ENCODE results near the gene HSPA4L. TPM values are rescaled to one million over a fixed set of nuclear protein-coding genes. Genes with fewer than 3 reads are reported as not detected.

HSPA4L gene
- total RNA-seq, 2 experiments from 2014 or later = 0.15 to 1.3 TPM

DNA sequence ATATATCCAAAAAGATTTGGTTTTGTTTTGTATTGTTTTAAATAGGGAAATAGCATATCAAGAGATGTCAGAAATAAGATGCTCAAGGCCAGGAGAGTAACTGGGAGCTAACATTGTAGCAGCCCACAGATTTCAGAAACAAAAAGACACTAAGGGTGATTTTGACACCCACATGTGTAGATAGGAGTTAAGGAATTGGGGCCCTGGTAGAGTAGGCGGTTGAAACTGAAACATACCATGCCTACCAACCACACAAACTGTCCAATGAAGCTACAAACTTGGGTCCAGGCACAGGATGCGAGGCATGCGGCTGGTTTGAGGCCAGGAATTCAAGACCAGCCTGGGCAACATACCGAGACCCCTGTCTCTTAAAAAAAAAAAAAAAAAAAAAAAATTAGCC is 6.3 kb upstream of the HSPA4L start:
- H3K27me3 Mint-ChIP-seq = peaks cover 70% of the 10 kb centered on the region
- no peak overlapping the region for H3K27ac Mint-ChIP-seq
- no peaks in the 10 kb centered on the region for H3K36me3 Mint-ChIP-seq
- DNase-seq (no peak), ATAC-seq (no peak)
- H3K4me1 Mint-ChIP-seq = no peaks in the 10 kb centered on the region
- CTCF ChIA-PET = no interaction called here
- no peak overlapping the region for H3K4me3 Mint-ChIP-seq
- no peaks in the 10 kb centered on the region for H3K9me3 Mint-ChIP-seq (ENCODE audit: low read depth)

DNA sequence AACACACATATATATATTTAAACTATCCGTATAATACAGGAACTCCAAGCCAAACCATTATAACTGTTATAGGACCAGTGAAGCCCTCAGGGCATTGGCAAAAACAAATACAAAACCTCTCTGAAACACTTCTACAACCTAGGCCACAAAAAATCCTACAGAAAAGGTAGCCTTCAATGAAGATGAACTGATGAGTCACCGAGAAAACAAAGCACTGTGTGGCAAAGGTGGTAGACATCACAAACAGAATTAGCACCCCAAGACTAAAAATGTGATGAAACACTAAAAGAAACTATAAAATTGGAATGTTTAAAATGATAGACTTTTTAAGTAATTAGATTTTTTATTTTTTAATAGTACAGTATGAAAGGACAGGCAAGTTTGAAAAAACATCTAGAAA is 5.5 kb upstream of the HSPA4L start:
- no peaks in the 10 kb centered on the region for H3K9me3 Mint-ChIP-seq (ENCODE audit: low read depth)
- peaks cover 72% of the 10 kb centered on the region for H3K27me3 Mint-ChIP-seq
- peaks cover 6% of the 10 kb centered on the region for H3K4me1 Mint-ChIP-seq
- H3K36me3 Mint-ChIP-seq = peaks cover 2% of the 10 kb centered on the region
- ATAC-seq = no peak
- DNase-seq = no peak
- H3K4me3 Mint-ChIP-seq = no peak overlapping the region
- CTCF ChIA-PET = no interaction called here
- no peak overlapping the region for H3K27ac Mint-ChIP-seq

DNA sequence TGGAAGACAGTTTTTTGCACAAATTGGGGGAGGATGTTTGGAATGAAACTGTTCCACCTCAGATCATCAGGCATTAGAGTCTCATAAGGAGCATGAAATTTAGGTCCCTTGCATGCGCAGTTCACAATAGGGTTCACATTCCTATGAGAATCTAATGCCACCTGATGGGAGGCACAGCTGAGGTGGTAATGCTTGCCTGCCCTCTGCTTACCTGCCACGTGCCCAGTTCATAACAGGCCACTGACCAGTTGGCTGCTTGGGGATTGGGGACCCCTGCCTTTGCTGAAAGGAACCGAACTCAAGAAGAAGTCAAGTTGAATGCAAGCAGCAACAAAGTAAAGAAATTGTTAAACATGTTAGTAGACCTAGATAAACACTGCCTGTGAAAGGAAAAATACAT is 4.6 kb upstream of the HSPA4L start:
- H3K27me3 Mint-ChIP-seq = peaks cover 68% of the 10 kb centered on the region
- ATAC-seq (no peak), DNase-seq (no peak)
- peaks cover 2% of the 10 kb centered on the region for H3K36me3 Mint-ChIP-seq
- CTCF ChIA-PET = no interaction called here
- H3K27ac Mint-ChIP-seq = no peak overlapping the region
- no peak overlapping the region for H3K4me3 Mint-ChIP-seq
- H3K9me3 Mint-ChIP-seq (ENCODE audit: low read depth) = no peaks in the 10 kb centered on the region
- H3K4me1 Mint-ChIP-seq = peaks cover 10% of the 10 kb centered on the region

DNA sequence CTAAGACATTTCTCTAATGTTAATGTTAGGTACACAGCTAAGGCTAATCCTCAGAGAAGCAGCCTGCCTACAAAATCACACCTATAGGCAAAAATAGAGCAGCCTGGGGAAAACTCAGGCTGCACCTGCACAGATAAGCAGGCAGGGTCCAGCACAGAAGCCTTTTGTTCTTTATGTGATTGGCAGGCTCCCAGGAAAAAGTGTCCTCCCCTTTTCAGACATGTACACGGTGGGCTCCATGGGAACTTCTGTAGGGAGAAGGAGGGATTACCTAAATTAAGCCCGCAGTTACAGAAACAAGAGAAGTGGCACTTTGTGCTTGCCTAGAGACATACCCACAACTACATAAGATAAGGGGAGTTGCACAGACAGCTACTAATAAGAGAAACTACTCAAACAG is 4.0 kb upstream of the HSPA4L start:
- Mint-ChIP-seq H3K4me1 (peaks cover 15% of the 10 kb centered on the region), H3K36me3 (peaks cover 2% of the 10 kb centered on the region), H3K27ac (no peak overlapping the region), H3K27me3 (peaks cover 70% of the 10 kb centered on the region), H3K4me3 (no peak overlapping the region), H3K9me3 (ENCODE audit: low read depth) (no peaks in the 10 kb centered on the region)
- DNase-seq = no peak
- no peak for ATAC-seq
- CTCF ChIA-PET = interaction anchor here (0.6 kb wide), 1 partner anchor 72 kb away, joined by 4 read pairs; no protein-coding TSS in a partner anchor

DNA sequence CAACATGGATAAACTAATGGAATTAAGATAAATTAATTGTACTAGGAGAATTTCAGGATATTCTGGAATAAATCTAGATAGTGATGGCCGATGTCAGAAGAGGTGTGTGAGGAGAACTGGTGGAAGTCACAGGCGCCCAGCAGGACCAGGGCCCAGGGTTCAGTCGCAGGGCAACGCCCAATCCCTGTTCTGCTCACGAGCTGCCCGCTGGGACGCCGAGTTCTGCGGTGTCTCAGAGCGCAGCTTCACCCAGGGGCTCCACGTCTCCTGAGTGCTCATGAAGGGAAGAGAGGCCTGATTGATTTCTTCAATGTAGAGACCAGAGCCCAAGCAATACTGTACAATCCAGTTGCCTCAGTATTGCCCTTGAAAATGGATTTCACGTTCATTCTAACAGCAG is 1.5 kb upstream of the HSPA4L start:
- DNase-seq = no peak
- peaks cover 80% of the 10 kb centered on the region for H3K27me3 Mint-ChIP-seq

DNA sequence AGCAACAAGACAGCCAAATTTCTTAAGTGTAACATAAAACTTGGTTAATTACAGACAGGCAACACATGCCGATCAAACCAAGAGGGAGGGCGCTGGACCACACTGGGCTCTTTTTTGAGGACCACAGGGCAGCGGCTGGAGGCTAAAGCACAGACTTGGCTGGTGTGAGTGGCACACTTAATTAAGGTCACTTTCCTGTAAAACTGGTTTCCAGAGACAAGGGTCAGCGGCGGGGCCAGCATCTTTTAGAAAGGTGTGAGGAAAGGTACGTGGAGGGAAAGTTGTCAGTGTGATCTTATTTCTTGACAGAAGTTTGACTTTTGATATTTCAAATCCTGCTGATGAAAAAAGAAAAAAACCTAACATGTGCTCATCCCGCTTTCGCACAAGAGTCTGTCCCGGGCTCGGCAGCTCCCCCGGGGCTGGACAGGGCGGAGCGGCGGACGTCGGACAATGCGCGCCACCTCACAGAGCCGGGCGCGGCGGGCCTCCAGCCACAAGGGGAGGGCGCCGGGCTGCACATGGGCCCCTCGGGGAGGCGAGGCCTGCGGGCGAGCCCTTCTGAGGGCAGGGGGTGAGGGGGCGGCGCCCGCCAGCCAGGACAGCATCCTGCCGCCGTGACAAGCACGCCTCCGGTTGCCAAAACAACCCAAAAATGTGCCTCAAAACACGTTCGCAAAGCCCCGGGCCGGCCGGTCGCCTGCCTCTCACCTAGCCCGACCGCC is 660 bp upstream of the HSPA4L start:
- Mint-ChIP-seq H3K4me1 (peaks cover 18% of the 10 kb centered on the region), H3K36me3 (peaks cover 2% of the 10 kb centered on the region), H3K27ac (peak overlapping the region; percentile 19)

More for the DNA sequence above, 1.5 kb upstream of the HSPA4L start:
- peaks cover 18% of the 10 kb centered on the region for H3K4me1 Mint-ChIP-seq
- ATAC-seq = no peak
- CTCF ChIA-PET = no interaction called here
- peaks cover 2% of the 10 kb centered on the region for H3K36me3 Mint-ChIP-seq
- no peak overlapping the region for H3K4me3 Mint-ChIP-seq
- H3K9me3 Mint-ChIP-seq (ENCODE audit: low read depth) = no peaks in the 10 kb centered on the region
- H3K27ac Mint-ChIP-seq = no peak overlapping the region

DNA sequence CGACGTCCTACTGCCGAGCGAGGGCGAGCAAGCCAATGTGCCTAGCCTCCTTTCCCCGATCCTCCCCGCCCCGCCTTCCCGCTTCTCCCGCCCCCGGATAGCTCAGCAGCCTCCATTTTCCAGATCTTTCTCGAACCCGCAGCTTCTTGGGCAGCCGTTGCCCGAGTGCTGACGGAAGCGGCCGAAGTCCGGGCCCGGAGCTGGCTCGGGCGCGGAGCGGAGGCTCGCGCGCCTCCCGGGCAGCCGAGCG is 172 bp upstream of the HSPA4L start:
- H3K27me3 Mint-ChIP-seq = peaks cover 79% of the 10 kb centered on the region
- H3K4me3 Mint-ChIP-seq = peak overlapping the region; percentile 76
- peak; percentile 67 for DNase-seq
- peaks cover 18% of the 10 kb centered on the region for H3K4me1 Mint-ChIP-seq
- peaks cover 2% of the 10 kb centered on the region for H3K36me3 Mint-ChIP-seq
- peak overlapping the region; percentile 19 for H3K27ac Mint-ChIP-seq
- peak; percentile 82 for ATAC-seq
- no peaks in the 10 kb centered on the region for H3K9me3 Mint-ChIP-seq (ENCODE audit: low read depth)
- CTCF ChIA-PET = no interaction called here

More for the DNA sequence above, 660 bp upstream of the HSPA4L start:
- no peak for DNase-seq
- H3K4me3 Mint-ChIP-seq = peak overlapping the region; percentile 76
- H3K9me3 Mint-ChIP-seq (ENCODE audit: low read depth) = no peaks in the 10 kb centered on the region
- peak; percentile 56 for ATAC-seq
- CTCF ChIA-PET = no interaction called here
- H3K27me3 Mint-ChIP-seq = peaks cover 82% of the 10 kb centered on the region

DNA sequence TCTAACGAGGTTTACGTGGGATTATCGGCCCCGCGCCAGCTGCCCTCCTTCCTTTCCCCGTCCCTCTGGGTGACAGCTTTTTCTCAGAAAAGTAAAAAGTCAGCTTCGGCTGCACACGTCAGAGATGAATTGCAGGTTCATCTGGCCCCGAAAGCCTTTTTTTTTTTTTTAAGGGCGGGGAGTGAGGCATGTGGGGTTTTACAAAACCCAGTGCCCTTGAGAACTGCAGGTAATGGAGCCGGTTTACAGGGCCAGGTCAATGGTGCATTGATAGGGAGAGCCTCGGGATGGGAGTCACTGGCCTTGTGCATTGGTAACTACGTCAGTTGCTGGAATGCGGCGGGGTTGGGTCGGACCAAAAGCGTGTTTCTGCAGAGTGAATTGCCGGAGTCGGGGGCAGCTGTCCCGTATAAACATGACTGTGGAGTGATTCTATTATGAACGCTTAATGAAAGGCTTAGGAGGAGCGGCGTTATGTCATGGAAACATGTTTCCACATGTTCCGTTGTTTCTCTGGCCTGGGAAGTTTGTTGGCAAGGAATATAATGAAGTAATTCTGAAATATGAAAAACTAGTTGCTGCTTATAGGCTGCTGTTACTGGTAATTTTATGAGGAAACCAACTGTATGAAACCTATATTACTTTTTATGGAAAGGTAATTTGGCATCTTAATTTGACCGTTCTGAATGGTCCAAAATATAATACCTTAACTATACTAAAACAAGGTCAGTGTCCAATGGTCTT is 1.1 kb downstream of the HSPA4L start:
- Mint-ChIP-seq H3K4me1 (peaks cover 18% of the 10 kb centered on the region), H3K36me3 (peaks cover 2% of the 10 kb centered on the region), H3K27ac (no peak overlapping the region), H3K27me3 (peaks cover 69% of the 10 kb centered on the region), H3K4me3 (peak overlapping the region; percentile 76), H3K9me3 (ENCODE audit: low read depth) (no peaks in the 10 kb centered on the region)
- CTCF ChIA-PET = interaction anchor here (0.9 kb wide), 1 partner anchor 97 kb away, joined by 3 read pairs; the partner anchor contains the start of gene PLK4
- ATAC-seq = peak; percentile 21
- DNase-seq = no peak

DNA sequence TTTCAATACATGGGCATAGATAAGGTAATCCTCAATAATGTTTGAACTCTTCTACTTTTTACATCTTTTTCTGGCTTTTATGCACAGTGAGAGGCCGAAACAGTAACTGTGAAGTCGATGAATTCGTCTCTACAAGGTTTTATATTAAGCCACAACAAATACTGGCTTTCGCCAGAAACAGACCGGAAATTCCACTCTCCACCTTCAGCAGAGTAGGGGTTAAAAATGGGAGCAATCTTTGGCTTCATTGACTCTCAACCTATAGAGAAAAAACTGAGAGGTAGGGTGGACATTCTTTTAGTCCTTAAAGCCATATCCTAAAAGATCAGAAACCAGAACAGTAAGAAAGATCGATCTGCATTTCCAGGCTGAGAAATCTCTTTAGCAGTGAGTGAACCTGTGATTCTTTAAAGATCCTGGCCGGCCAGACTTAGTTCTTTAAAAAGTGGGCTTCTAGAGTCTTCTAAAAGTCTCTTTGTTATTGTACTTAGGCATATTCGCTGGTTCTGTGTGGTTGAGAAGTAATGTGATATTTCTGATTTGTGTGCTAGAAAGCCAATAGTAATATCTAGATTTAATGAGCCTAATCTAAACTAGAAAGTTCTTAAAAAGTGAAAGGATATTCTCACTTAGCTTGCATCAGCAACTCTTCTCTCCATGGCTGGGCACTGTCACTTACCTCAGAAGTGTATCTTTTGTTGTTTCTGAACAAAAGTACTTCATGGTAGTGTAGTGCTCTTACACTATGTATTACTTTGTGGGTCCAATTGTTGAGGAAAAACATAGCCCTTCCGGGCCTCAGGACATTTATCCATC is 2.0 kb downstream of the HSPA4L start:
- H3K4me3 Mint-ChIP-seq = no peak overlapping the region
- H3K27me3 Mint-ChIP-seq = peaks cover 70% of the 10 kb centered on the region
- peaks cover 18% of the 10 kb centered on the region for H3K4me1 Mint-ChIP-seq
- H3K36me3 Mint-ChIP-seq = peaks cover 2% of the 10 kb centered on the region
- ATAC-seq (no peak), DNase-seq (no peak)
- H3K9me3 Mint-ChIP-seq (ENCODE audit: low read depth) = no peaks in the 10 kb centered on the region
- CTCF ChIA-PET = no interaction called here
- no peak overlapping the region for H3K27ac Mint-ChIP-seq

DNA sequence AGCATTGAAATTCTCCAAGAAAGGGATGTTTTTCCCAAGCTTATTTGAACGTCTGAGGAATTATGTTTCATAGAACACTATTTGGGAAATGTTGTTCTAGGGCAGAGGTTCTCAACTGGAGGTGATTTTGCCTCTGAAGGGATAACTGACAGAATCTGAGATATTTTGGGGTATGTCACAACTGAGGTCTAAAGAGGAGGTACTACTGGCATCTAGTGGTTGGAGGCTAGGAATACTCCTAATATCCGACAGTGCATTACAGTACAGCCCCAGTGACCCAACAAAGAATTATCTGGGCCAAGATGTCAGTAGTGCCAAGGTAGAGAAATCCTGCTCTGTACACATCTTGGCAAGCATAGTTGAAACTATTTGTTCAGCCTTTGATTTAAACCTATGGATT is 6.4 kb downstream of the HSPA4L start:
- Mint-ChIP-seq H3K4me3 (no peak overlapping the region), H3K4me1 (no peaks in the 10 kb centered on the region), H3K27ac (no peak overlapping the region), H3K27me3 (peaks cover 56% of the 10 kb centered on the region), H3K36me3 (no peaks in the 10 kb centered on the region), H3K9me3 (ENCODE audit: low read depth) (no peaks in the 10 kb centered on the region)
- CTCF ChIA-PET = interaction anchor here (1.3 kb wide), 1 partner anchor 32 kb away, joined by 4 read pairs; no protein-coding TSS in a partner anchor
- DNase-seq (no peak), ATAC-seq (no peak)

DNA sequence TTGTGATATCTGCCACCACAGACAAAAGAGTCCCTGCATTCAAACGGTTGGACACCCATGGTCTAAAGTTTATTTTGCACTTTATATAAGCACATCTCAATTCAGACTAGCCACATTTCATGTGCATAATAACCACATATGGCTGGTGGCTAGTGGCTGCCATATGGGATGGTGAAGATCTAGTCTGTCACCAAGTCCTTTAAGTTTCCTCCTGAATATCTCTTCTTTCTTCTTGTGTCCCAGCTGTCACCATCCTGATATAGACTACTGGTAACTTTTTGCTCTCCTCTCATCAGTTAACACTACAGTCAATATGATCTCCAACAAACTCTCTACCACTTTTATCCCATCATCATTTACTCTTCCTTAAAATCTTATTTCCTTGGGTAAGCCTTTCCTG is 9.3 kb downstream of the HSPA4L start:
- Mint-ChIP-seq H3K4me3 (no peak overlapping the region), H3K9me3 (ENCODE audit: low read depth) (no peaks in the 10 kb centered on the region), H3K36me3 (no peaks in the 10 kb centered on the region), H3K4me1 (no peaks in the 10 kb centered on the region), H3K27ac (no peak overlapping the region), H3K27me3 (peaks cover 55% of the 10 kb centered on the region)
- no peak for DNase-seq
- CTCF ChIA-PET = no interaction called here
- ATAC-seq = no peak

DNA sequence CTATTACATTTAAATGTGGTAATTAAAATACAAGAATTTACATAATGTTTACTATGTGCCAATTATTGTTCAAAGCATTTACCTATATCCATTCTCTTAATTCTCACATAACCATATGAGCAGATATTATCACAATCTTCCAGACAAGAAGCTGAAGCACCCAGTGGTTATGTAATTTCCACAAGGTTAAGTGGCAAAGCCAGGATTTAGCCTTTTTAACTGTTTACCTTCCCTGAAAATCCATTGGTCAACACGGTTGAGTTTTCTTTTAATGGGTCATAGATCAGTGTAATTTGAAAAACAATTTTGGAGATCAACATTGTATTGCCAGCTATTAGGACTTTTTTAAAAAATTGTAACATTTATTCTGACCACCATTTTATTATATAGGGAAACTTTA is 11.4 kb downstream of the HSPA4L start:
- Mint-ChIP-seq H3K4me1 (no peaks in the 10 kb centered on the region), H3K9me3 (ENCODE audit: low read depth) (no peaks in the 10 kb centered on the region), H3K36me3 (no peaks in the 10 kb centered on the region), H3K4me3 (no peak overlapping the region), H3K27ac (no peak overlapping the region), H3K27me3 (peaks cover 56% of the 10 kb centered on the region)
- CTCF ChIA-PET = no interaction called here
- DNase-seq (no peak), ATAC-seq (no peak)

DNA sequence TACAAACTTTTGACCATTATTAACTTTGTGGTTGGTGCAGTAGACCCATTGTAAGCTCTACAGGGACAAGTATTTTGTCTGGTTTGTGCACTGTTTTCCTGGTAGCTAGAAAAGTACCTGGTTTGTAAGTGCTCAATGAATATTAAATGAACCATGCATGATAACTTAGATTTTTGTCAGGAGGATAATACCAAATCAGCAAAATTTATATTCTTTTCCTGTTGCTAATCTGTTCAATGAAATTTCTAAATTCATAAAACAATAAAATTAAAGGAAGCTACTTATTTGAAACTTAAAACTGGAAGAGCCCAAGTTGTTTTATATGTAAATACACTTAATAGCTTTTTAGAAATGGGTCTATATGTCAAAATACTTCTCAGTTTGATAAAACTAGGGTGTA is 17.6 kb downstream of the HSPA4L start:
- CTCF ChIA-PET = no interaction called here
- H3K9me3 Mint-ChIP-seq (ENCODE audit: low read depth) = no peaks in the 10 kb centered on the region
- no peak for DNase-seq
- no peak overlapping the region for H3K4me3 Mint-ChIP-seq
- H3K36me3 Mint-ChIP-seq = no peaks in the 10 kb centered on the region
- no peak for ATAC-seq
- peaks cover 34% of the 10 kb centered on the region for H3K27me3 Mint-ChIP-seq
- H3K4me1 Mint-ChIP-seq = no peaks in the 10 kb centered on the region
- no peak overlapping the region for H3K27ac Mint-ChIP-seq

Data from activated CD8-positive, alpha-beta memory T cell treated with anti-CD3 and anti-CD28 coated beads, Interleukin-2, amount 10 ng/mL, durations not matched to agents 7 days and 5 days (primary cell).